GM12872 (cell line): ENCODE data around the gene VGF.

Experiments used
- TF ChIP-seq, protein P1 (sequence below): IDR thresholded peaks from 3 replicates; pipeline ENCODE4 v1.5.1; 2011; ENCODE audit warnings: low read depth, mild to moderate bottlenecking, low read length, moderate library complexity; ENCODE audit not compliant: insufficient read depth

VGF gene

DNA sequence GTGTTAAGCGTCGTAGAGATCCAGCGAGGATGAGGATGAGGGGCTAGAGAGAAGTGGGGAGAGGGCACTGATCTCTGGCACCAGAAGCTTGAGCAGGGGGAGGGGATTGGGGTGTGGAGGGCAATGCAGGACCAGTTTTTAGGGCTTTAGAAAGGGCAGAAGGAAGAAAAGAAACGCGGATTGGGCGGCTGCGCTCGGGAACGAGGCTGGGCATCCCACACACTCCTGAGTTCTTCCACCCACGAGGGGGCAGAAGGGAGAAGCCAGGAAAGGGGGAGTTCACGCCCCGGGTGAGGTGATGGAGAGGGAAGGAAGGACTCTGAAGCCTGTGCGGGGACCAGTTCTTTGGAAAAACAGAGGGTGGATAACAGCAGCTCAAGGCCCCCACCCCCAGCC lies 6.1 kb upstream of the VGF start:
- TF ChIP-seq, protein P1, sequence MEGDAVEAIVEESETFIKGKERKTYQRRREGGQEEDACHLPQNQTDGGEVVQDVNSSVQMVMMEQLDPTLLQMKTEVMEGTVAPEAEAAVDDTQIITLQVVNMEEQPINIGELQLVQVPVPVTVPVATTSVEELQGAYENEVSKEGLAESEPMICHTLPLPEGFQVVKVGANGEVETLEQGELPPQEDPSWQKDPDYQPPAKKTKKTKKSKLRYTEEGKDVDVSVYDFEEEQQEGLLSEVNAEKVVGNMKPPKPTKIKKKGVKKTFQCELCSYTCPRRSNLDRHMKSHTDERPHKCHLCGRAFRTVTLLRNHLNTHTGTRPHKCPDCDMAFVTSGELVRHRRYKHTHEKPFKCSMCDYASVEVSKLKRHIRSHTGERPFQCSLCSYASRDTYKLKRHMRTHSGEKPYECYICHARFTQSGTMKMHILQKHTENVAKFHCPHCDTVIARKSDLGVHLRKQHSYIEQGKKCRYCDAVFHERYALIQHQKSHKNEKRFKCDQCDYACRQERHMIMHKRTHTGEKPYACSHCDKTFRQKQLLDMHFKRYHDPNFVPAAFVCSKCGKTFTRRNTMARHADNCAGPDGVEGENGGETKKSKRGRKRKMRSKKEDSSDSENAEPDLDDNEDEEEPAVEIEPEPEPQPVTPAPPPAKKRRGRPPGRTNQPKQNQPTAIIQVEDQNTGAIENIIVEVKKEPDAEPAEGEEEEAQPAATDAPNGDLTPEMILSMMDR = 0 out of 3 replicates have a peak, but pooled peaks have one; percentile 1

DNA sequence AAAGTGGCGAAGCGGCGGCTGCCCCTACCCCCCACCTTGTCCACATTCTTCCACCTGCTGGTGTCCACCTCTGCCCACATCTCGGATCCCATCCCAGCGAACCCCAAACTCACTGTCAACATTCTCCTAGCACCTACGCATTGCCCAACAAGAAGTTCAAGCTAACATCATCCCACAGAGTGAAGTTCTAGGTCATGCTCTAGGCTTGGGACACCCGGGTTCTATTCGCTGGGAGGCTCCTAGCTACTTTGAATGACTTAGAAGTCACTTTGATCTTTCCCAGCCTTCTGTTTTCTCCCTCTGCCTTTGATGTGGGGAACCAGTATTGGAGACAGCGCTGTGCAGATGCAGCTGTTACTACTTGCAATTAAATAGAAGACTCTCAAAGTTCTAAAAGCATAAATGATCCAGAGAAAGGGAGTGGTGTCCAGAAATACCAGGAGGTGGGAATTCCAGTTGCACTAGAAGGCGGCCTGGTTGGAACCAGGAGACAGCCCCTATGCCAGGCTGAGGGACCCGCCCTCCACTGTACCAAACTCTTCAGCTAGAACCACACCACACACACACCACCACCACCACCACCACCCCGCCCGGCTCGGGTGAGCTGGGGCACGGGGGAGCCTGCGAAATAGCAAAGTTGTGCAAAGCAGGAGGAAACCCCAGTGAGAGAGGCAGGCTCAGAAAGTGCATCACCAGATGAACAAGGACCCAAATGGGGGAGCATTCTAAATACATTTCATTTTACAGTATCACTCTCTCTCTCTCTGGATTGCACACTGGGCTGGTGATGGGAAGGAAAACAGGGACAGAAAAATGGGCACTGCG lies 5.5 kb upstream of the VGF start:
- TF ChIP-seq, protein P1 = no peak

DNA sequence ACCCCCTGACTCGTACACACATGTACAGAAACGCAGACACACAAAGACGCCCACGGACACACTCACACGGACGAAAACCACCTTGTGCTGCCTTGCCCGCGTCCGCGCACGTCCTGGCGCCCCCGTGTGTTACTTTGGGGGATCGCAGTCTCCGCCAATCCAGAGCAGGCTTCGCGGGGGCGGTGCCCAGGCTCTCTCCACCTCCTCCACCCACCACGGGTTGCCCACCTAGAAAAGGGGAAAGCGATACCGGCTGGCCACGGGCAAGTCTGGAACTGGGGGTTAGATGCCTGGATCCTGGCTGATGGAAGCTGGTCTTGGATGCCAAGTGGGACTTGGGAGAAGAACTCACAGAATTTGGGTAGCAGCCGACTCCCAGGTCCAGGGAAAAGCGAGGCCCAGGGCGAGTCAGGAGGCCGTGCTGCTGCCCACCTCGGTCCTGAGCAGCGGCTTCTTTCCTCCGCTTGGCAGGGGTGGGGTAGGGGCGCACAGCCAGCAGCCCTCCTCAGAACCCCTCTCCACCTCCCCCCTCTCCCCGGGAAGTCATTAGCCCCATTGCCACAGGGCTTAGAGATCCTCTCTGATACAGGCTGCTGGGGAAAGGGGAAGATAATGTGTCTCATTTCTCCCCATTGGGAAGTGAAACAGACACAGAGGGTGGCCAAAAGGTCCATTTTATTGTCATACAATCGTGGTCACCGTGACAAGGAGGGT lies 4.6 kb upstream of the VGF start:
- TF ChIP-seq, protein P1 = peak; percentile 98

DNA sequence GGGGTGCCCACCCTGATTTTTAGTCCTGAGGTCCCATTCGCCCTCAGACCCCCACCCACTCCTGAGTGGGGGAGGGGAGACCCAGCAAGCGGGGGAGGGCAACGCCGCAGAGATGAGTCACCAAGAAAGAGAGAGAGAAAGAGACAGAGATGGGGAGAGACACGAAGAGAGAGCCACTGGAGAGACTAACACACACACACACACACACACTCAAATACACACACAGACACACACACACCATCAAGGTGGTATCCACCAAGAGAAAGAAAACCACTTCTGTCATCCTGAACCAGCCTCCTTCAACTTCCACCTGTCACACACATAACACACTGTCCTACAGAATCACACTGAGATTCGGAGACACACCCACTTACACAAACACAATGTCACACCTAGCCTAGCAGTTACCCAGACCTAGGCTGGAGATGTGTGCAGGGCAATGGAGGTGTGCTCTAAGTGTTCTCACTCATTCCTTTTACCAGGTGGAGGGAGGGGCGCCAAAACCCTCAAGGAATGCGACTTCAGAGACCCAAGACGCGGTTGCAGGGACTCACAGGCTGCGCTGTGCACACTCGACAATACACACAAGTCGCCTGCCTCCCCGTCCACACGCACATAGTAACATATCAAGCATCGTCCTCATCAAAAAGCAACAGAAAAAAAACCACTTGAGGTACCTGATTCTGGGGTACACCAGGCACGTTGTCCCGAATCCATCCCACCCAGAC lies 3.9 kb upstream of the VGF start:
- TF ChIP-seq, protein P1 = no peak

DNA sequence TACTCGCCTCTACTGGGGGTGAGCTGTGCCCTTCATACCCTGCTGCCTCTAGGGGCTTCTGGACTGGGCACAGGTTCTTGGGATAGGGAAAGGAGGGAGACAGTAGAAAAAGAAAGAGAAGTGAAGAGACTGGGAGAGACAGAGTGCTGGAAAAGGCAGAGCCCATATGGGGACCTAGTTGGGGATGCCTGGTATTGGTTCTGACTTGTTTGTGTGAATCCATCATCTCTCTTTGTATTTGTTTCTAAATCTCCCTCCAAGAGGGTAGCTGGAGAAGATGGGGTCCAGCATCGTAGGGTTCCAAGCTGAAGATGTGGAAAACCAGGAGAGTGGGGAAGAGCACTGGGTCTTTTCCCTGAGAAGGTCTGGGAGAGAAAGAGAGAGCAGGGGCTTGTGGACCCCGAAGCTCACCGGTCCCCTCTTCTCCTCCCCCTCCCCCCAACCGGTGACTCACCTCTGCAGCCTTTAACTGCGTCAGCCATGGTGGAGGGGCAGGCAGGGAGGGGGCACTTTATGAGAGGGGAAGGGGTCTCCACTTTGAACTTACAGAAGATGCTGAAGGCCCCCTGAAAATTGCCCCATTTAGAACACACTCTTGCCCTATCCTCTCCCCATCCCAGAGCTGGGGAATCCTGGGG lies 3.2 kb upstream of the VGF start:
- TF ChIP-seq, protein P1 = no peak

DNA sequence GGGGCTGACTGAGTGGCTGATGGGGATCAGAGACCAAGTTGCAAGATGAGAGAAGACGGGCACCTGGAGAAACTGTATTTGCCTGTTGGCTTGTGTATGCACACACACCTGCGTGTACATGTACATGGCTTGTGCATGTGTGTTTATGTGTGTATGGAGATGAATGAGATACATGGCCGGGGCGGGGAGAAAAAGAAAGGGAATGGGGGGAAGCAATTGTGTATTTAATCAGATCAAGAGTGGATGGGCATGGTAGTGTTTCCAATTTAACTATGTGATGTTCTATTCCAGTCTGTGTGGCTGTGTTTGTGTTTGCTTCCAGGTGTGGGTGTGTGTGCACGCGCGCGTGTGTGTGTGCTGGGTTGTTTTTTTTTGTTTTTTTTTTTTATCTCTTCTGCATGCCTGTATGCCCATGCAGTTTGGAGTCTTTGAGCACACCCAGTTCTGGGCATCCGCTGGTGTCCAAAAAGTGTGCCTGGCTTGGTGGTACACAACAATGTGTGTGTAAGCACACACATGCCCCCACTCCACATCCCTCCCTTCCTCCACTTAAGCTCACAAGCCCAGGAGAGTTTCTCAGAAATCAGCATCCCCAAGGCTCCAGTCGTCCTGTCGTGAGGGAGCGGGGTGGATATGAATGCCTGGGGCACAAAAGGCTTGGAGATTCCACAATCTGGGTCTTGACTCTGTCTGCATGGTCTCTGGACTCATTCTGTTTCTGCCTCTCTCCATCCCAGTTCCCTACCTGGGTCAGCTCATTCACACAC lies 2.5 kb upstream of the VGF start:
- TF ChIP-seq, protein P1 = no peak
